HepG2 (cell line): Measurements from ENCODE around the gene PDIA4. TPM values are rescaled to one million over a fixed set of nuclear protein-coding genes. Genes with fewer than 3 reads are reported as not detected.

Experiments used
- ARNT ChIP-seq: fragments of 450-650 bp; IDR thresholded peaks from 2 replicates; pipeline ENCODE4 v1.6.1; 2017
- BORCS8-MEF2B ChIP-seq: sonication (generic); formaldehyde crosslinking; IDR thresholded peaks from 2 replicates; pipeline ENCODE4 v1.8.0; 2022; ENCODE audit warnings: mild to moderate bottlenecking, missing genetic modification reagents
- BRD4 ChIP-seq: sonication (generic); formaldehyde crosslinking; IDR thresholded peaks from 2 replicates; pipeline ENCODE4 v1.4.0; 2020; ENCODE audit warnings: missing genetic modification reagents
- CEBPG ChIP-seq: IDR thresholded peaks from 2 replicates; pipeline ENCODE4 v1.6.1; 2016
- DDIT3 ChIP-seq: sonication (generic); formaldehyde crosslinking; IDR thresholded peaks from 2 replicates; pipeline ENCODE4 v1.4.0; 2020; ENCODE audit warnings: mild to moderate bottlenecking, missing genetic modification reagents
- ELF3 ChIP-seq: IDR thresholded peaks from 2 replicates; pipeline ENCODE4 v1.6.1; 2016; ENCODE audit warnings: missing genetic modification reagents, missing compliant biosample characterization
- EZH2 ChIP-seq: conservative IDR thresholded peaks from 2 replicates; pipeline ENCODE4 v1.6.1; 2012; ENCODE audit warnings: mild to moderate bottlenecking, low read depth, low read length, moderate library complexity
- KDM1A ChIP-seq: IDR thresholded peaks from 2 replicates; pipeline ENCODE4 v1.6.1; 2016; ENCODE audit warnings: missing compliant biosample characterization
- MAF1 ChIP-seq: sonication (generic); formaldehyde crosslinking; IDR thresholded peaks from 2 replicates; pipeline ENCODE4 v1.5.0; 2020; ENCODE audit warnings: missing genetic modification reagents, borderline replicate concordance
- MBNL3 ChIP-seq: fragments of 250-450 bp; sonication (Bioruptor Pico); conservative IDR thresholded peaks from 2 replicates; pipeline ENCODE4 v1.8.0; 2022; ENCODE audit warnings: mild to moderate bottlenecking, inconsistent platforms
- NPAS2 ChIP-seq: sonication (generic); formaldehyde crosslinking; IDR thresholded peaks from 2 replicates; pipeline ENCODE4 v1.8.0; 2022; ENCODE audit warnings: mild to moderate bottlenecking, missing genetic modification reagents, borderline replicate concordance
- SAP130 ChIP-seq: IDR thresholded peaks from 2 replicates; pipeline ENCODE4 v1.6.1; 2016; ENCODE audit warnings: low read depth
- SMC3 ChIP-seq: IDR thresholded peaks from 2 replicates; pipeline ENCODE4 v1.6.1; 2011; ENCODE audit warnings: low read length, improper control_type of control experiment
- ZFP62 ChIP-seq: sonication (generic); formaldehyde crosslinking; IDR thresholded peaks from 2 replicates; pipeline ENCODE4 v1.4.0; 2020; ENCODE audit warnings: missing genetic modification reagents
- ZHX1 ChIP-seq: sonication (generic); formaldehyde crosslinking; IDR thresholded peaks from 2 replicates; pipeline ENCODE4 v1.8.1; 2022; ENCODE audit warnings: low read depth, mild to moderate bottlenecking, missing genetic modification reagents
- ZNF180 ChIP-seq: sonication (generic); formaldehyde crosslinking; IDR thresholded peaks from 2 replicates; pipeline ENCODE4 v1.4.0; 2020; ENCODE audit warnings: low read depth, missing genetic modification reagents, borderline replicate concordance
- ZNF460 ChIP-seq: sonication (generic); formaldehyde crosslinking; IDR thresholded peaks from 2 replicates; pipeline ENCODE4 v1.5.1; 2020; ENCODE audit warnings: missing genetic modification reagents, mild to moderate bottlenecking, borderline replicate concordance
- polyA plus RNA-seq, 8 experiments: library from polyadenylated mRNA; depleted of rRNA in 3 of 8; stranded (reverse) in 7 of 8; unstranded in 1 of 8; fragments of >200 nt; fragmentation: Illumina TruSeq in 4 of 8; extraction: Trizol in 4 of 8; gene quantifications; 2 replicates each; pipeline versions ENCODE4 v1.2.1 to v1.2.3, GENCODE V29; 2011 to 2016; ENCODE audit warnings: low read depth in 4 of 8, missing spikeins in 1 of 8, mixed read lengths in 1 of 8; ENCODE audit not compliant: insufficient read depth in 1 of 8
- total RNA-seq, 5 experiments: library from RNA; depleted of rRNA; stranded (reverse); fragments of >200 nt; fragmentation: Illumina TruSeq; extraction: Trizol; gene quantifications; 2 replicates each; pipeline ENCODE4 v1.2.3, GENCODE V29; 2016; ENCODE audit warnings: low read depth in 1 of 5
- TF ChIP-seq, protein P1 (sequence below): sonication (generic); formaldehyde crosslinking; IDR thresholded peaks from 2 replicates; pipeline ENCODE4 v1.5.1; 2020; ENCODE audit warnings: mild to moderate bottlenecking, missing genetic modification reagents
- TF ChIP-seq, protein P2 (sequence below): conservative IDR thresholded peaks from 2 replicates; pipeline ENCODE4 v1.6.1; 2018; ENCODE audit warnings: missing genetic modification reagents
- TF ChIP-seq, protein P3 (sequence below): sonication (generic); formaldehyde crosslinking; IDR thresholded peaks from 2 replicates; pipeline ENCODE4 v1.8.1; 2023; ENCODE audit warnings: mild to moderate bottlenecking, missing genetic modification reagents
- TF ChIP-seq, protein P4 (sequence below): sonication (generic); formaldehyde crosslinking; IDR thresholded peaks from 2 replicates; pipeline ENCODE4 v1.5.0; 2020; ENCODE audit warnings: missing genetic modification reagents

The PDIA4 gene
- total and polyA plus RNA-seq, 2 of the 13 experiments (the other 11 are each of a cell fraction or from before 2014, with no cell fraction given) = 278 to 402 TPM

GRCh38 chr7:148983200-148984146 is 44.8 kb downstream of the PDIA4 start (continued):
- TF ChIP-seq ZFP62 (no peak), EZH2 (no peak), BRD4 (CRISPR knock-in tag) (no peak), ARNT (no peak), DDIT3 (CRISPR knock-in tag) (no peak), MAF1 (CRISPR knock-in tag) (peak; percentile 80; the same call in 1 of the 2 replicates), ZNF180 (CRISPR knock-in tag) (no peak), CEBPG (CRISPR knock-in tag) (no peak), MBNL3 (CRISPR knock-in tag) (no peak), ELF3 (0 out of 2 replicates have a peak, but pooled peaks have one; percentile 16), SAP130 (peak; percentile 42), KDM1A (CRISPR knock-in tag) (no peak), ZHX1 (CRISPR knock-in tag) (no peak), BORCS8-MEF2B (CRISPR knock-in tag) (no peak), SMC3 (no peak), ZNF460 (CRISPR knock-in tag) (no peak), NPAS2 (no peak)
- TF ChIP-seq, protein P1, sequence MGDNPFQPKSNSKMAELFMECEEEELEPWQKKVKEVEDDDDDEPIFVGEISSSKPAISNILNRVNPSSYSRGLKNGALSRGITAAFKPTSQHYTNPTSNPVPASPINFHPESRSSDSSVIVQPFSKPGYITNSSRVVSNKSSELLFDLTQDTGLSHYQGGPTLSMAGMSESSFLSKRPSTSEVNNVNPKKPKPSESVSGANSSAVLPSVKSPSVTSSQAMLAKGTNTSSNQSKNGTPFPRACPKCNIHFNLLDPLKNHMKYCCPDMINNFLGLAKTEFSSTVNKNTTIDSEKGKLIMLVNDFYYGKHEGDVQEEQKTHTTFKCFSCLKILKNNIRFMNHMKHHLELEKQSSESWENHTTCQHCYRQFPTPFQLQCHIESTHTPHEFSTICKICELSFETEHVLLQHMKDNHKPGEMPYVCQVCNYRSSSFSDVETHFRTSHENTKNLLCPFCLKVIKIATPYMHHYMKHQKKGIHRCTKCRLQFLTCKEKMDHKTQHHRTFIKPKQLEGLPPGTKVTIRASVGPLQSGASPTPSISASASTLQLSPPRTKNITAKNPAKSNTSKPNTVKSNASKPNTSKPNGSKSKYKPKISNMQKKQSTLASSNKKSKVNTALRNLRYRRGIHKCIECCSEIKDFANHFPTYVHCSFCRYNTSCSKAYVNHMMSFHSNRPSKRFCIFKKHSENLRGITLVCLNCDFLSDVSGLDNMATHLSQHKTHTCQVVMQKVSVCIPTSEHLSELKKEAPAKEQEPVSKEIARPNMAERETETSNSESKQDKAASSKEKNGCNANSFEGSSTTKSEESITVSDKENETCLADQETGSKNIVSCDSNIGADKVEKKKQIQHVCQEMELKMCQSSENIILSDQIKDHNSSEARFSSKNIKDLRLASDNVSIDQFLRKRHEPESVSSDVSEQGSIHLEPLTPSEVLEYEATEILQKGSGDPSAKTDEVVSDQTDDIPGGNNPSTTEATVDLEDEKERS (CRISPR knock-in tag) = no peak
- TF ChIP-seq, protein P2, sequence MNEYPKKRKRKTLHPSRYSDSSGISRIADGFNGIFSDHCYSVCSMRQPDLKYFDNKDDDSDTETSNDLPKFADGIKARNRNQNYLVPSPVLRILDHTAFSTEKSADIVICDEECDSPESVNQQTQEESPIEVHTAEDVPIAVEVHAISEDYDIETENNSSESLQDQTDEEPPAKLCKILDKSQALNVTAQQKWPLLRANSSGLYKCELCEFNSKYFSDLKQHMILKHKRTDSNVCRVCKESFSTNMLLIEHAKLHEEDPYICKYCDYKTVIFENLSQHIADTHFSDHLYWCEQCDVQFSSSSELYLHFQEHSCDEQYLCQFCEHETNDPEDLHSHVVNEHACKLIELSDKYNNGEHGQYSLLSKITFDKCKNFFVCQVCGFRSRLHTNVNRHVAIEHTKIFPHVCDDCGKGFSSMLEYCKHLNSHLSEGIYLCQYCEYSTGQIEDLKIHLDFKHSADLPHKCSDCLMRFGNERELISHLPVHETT (CRISPR knock-in tag) = no peak
- TF ChIP-seq, protein P3, sequence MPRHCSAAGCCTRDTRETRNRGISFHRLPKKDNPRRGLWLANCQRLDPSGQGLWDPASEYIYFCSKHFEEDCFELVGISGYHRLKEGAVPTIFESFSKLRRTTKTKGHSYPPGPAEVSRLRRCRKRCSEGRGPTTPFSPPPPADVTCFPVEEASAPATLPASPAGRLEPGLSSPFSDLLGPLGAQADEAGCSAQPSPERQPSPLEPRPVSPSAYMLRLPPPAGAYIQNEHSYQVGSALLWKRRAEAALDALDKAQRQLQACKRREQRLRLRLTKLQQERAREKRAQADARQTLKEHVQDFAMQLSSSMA (CRISPR knock-in tag) = no peak
- TF ChIP-seq, protein P4, sequence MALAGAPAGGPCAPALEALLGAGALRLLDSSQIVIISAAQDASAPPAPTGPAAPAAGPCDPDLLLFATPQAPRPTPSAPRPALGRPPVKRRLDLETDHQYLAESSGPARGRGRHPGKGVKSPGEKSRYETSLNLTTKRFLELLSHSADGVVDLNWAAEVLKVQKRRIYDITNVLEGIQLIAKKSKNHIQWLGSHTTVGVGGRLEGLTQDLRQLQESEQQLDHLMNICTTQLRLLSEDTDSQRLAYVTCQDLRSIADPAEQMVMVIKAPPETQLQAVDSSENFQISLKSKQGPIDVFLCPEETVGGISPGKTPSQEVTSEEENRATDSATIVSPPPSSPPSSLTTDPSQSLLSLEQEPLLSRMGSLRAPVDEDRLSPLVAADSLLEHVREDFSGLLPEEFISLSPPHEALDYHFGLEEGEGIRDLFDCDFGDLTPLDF (CRISPR knock-in tag) = no peak
